ENCODE results near the gene ZNF22.

ZNF22 gene

DNA sequence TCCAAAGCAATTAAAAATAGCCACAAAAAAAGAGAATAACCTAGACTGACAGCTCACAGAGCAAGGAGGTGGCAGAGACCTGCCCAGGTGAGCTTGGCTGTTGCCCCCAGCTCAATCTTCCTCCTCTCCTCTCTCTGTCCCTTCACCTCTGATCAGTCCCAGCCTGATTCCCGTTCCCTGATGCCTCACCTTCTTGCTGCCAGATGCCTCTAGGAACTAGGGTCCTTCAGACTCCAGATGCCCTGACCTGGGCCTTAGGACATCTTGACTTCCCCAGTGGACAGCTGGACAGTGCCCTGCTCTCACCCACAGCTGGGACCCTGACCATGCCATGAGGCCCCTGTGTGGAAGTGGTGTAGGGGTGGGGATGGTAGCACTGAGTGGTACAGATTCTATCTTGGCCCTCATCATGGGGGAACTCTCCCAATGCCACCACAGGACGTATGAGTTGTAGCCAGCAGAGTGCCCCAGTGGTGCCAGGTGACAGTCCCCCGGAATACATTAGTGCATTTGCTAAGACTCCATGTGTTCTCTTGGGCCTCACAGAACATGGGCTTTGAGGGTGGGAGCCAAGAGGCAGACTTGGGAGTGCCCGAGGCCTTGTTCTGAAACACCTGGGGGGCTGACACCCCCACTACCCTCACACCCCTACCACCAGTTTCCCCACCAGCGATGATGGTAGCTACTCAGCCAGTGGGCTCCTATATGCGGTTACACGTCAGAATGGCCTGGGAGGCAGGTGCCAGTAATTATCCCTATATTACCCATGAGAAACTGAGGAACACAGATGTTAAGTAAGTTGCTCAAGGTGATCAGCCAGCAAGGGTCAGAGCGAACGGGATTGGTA lies 24.1 kb upstream of the ZNF22 start:
- H3K36me3 ChIP-seq (ENCODE audit: control insufficient read depth, insufficient read depth, low read length), result peaks cover 4% of the 10 kb centered on the region
- no peaks in the 10 kb centered on the region for H3K27me3 ChIP-seq (replicated peaks; ENCODE audit: control insufficient read depth, insufficient read depth, low read length)
- TF ChIP-seq, protein P1, sequence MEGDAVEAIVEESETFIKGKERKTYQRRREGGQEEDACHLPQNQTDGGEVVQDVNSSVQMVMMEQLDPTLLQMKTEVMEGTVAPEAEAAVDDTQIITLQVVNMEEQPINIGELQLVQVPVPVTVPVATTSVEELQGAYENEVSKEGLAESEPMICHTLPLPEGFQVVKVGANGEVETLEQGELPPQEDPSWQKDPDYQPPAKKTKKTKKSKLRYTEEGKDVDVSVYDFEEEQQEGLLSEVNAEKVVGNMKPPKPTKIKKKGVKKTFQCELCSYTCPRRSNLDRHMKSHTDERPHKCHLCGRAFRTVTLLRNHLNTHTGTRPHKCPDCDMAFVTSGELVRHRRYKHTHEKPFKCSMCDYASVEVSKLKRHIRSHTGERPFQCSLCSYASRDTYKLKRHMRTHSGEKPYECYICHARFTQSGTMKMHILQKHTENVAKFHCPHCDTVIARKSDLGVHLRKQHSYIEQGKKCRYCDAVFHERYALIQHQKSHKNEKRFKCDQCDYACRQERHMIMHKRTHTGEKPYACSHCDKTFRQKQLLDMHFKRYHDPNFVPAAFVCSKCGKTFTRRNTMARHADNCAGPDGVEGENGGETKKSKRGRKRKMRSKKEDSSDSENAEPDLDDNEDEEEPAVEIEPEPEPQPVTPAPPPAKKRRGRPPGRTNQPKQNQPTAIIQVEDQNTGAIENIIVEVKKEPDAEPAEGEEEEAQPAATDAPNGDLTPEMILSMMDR (IDR thresholded peaks at IDR 0.05; ENCODE audit: insufficient read depth, low read length, poor library complexity, severe bottlenecking), result no peak
- no peak for DNase-seq (ENCODE audit: extremely low read depth, insufficient read length)
- H3K4me3 ChIP-seq (replicated peaks; ENCODE audit: low read depth, low read length), result no peak overlapping the region

- DNase-seq (ENCODE audit: extremely low read depth, insufficient read length), result no peak
- Histone ChIP-seq H3K4me3 (replicated peaks; ENCODE audit: low read depth, low read length) (no peak overlapping the region; the same call in 1 of the 2 replicates), H3K27me3 (replicated peaks; ENCODE audit: control insufficient read depth, insufficient read depth, low read length) (no peaks in the 10 kb centered on the region), H3K36me3 (ENCODE audit: control insufficient read depth, insufficient read depth, low read length) (peaks cover 6% of the 10 kb centered on the region)
- TF ChIP-seq, protein P1 (IDR thresholded peaks at IDR 0.05; ENCODE audit: insufficient read depth, low read length, poor library complexity, severe bottlenecking), result no peak
Observed at GRCh38 chr10:44977287-44978212, 23.2 kb upstream of the ZNF22 start.

DNA sequence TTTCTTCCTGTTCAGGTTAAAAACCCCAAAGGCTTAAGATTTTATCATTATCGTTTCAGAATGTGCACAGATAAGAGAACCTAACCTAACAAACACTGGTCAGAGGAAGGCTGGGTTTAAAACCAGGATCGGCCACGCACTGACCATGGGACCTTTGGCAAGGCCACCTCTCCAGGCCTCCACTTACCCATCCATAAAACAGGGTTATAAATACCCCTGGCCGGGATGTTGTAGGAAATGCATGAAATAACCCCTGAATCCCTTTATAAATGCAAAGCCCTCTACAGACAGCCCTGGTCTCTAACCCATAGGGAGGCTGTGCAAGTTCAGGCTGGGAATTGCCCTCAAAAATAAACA lies 22.5 kb upstream of the ZNF22 start:
- peak overlapping the region; percentile 28; the same call in 1 of the 2 replicates for H3K4me3 ChIP-seq (replicated peaks; ENCODE audit: low read depth, low read length)
- no peaks in the 10 kb centered on the region for H3K27me3 ChIP-seq (replicated peaks; ENCODE audit: control insufficient read depth, insufficient read depth, low read length)
- no peak for DNase-seq (ENCODE audit: extremely low read depth, insufficient read length)

DNA sequence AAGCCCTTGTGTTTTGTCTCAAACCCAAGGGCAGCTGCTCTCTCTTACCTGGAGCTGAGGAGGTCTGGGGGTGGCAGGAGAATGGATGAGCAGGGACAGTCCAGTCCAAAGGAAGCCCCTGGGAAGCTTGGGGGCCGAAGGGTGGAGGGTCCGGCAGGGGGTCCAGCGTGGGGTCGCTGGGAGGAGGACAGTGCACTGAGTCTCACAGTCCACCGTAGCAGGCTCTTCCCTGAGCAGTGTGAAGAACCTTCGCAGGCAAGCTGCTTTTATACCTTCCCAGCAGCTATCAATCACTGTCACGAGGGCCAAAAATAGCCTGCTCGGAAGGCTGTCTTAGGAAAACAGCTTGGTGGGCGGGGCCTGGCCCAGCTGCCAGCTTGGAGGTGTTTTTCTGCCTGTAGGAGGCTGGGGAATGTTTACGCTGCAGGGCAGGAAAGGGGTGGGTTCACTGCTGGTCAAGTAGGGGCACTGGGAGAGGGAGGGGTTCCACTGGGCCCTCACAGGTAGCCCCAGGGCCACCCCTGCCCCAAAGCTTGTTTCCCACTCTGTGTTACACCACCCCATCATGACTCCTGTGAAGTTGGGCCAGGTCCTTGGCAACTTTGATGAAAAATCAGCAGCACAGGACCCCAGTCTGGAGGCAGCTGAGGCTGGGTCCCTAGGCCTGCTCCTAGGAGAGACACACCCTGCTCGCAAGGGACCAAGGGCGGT lies 22.0 kb upstream of the ZNF22 start, which contains the start of gene DEPP1:
Gene DEPP1 (minus strand): TSS at position 240 of the 711 bp plus-strand sequence. CDS start 779 bp downstream, outside the sequence.
- DNase-seq (ENCODE audit: extremely low read depth, insufficient read length), result no peak
- Histone ChIP-seq H3K36me3 (ENCODE audit: control insufficient read depth, insufficient read depth, low read length) (peaks cover 4% of the 10 kb centered on the region), H3K4me3 (replicated peaks; ENCODE audit: low read depth, low read length) (peak within 1 kb of the TSS; percentile 28; the same call in 1 of the 2 replicates), H3K27me3 (replicated peaks; ENCODE audit: control insufficient read depth, insufficient read depth, low read length) (no peaks in the 10 kb centered on the region)
- TF ChIP-seq, protein P1 (IDR thresholded peaks at IDR 0.05; ENCODE audit: insufficient read depth, low read length, poor library complexity, severe bottlenecking), result no peak

More for the DNA sequence above, 22.5 kb upstream of the ZNF22 start:
- TF ChIP-seq, protein P1 (IDR thresholded peaks at IDR 0.05; ENCODE audit: insufficient read depth, low read length, poor library complexity, severe bottlenecking), result no peak
- peaks cover 2% of the 10 kb centered on the region for H3K36me3 ChIP-seq (ENCODE audit: control insufficient read depth, insufficient read depth, low read length)
